Suprapubic skin (tissue), 4 donors: Measurements from ENCODE around the gene PROSER2.

Source experiments
- CTCF ChIP-seq, 2 donors: fragments of 200-600 bp in 1 of 2; fragments of 450-650 bp in 1 of 2; sonication (generic) in 1 of 2; IDR thresholded peaks; one replicate each; pipeline ENCODE4 v1.5.1; 2016 to 2019; ENCODE audit warnings: antibody characterized with exemption in 2 of 2, mild to moderate bottlenecking in 1 of 2, moderate library complexity in 1 of 2
- POLR2A ChIP-seq, 2 donors: fragments of 450-650 bp; IDR thresholded peaks; one replicate each; pipeline ENCODE4 v1.6.1; 2017; ENCODE audit warnings: antibody characterized with exemption in 2 of 2, mild to moderate bottlenecking in 2 of 2, moderate library complexity in 2 of 2
- POLR2AphosphoS5 ChIP-seq, 3 donors: sonication (generic); formaldehyde crosslinking; IDR thresholded peaks; one replicate each; pipeline ENCODE4 v1.6.1; 2017; ENCODE audit warnings: antibody characterized with exemption in 3 of 3

GRCh38 chr10:11898033-11898371 lies 74.8 kb downstream of the PROSER2 start:
- TF ChIP-seq CTCF (IDR thresholded peaks at IDR 0.05) (no peak), POLR2A (IDR thresholded peaks at IDR 0.05) (no peak), POLR2AphosphoS5 (IDR thresholded peaks at IDR 0.05) (no peak)
